Globus pallidus (tissue), 1 donor: ENCODE measurements around the gene CA10.

ENCODE experiments used
- DNase-seq: peaks from one replicate; pipeline ENCODE4 v3.0.0-alpha.2; 2015; ENCODE audit warnings: low spot score

Gene CA10

GRCh38 chr17:52158450-52159042, at the start of gene CA10:
Gene CA10, minus strand, starts transcription at chr17:52158714.
- no peak for DNase-seq

GRCh38 chr17:52207796-52208195, 49.3 kb upstream of the CA10 start:
- DNase-seq: no peak

GRCh38 chr17:52202520-52203080, 44.1 kb upstream of the CA10 start:
- no peak for DNase-seq

GRCh38 chr17:52201767-52202519, 43.4 kb upstream of the CA10 start:
- DNase-seq: no peak

GRCh38 chr17:52191491-52191890, 33.0 kb upstream of the CA10 start:
- no peak for DNase-seq

GRCh38 chr17:52181782-52182181, 23.3 kb upstream of the CA10 start:
- DNase-seq: no peak

- no peak for DNase-seq
These were observed 19.5 kb upstream of the CA10 start for GRCh38 chr17:52178012-52178411.

GRCh38 chr17:52170963-52171572, 12.6 kb upstream of the CA10 start:
- no peak for DNase-seq

- DNase-seq: no peak
These were observed 1.6 kb upstream of the CA10 start for GRCh38 chr17:52160136-52160567.

- DNase-seq: no peak
These were observed 977 bp upstream of the CA10 start for GRCh38 chr17:52159246-52160135.

- no peak for DNase-seq
These were observed 688 bp downstream of the CA10 start for GRCh38 chr17:52157603-52158449.

GRCh38 chr17:52156576-52157570, 1.6 kb downstream of the CA10 start:
- DNase-seq: no peak

- no peak for DNase-seq
These were observed 3.2 kb downstream of the CA10 start for GRCh38 chr17:52155301-52155700.

- no peak for DNase-seq
These were observed 4.0 kb downstream of the CA10 start for GRCh38 chr17:52154466-52154865.

- DNase-seq: no peak
These were observed 7.6 kb downstream of the CA10 start for GRCh38 chr17:52150935-52151334.

GRCh38 chr17:52149626-52150025, 8.9 kb downstream of the CA10 start:
- no peak for DNase-seq

- no peak for DNase-seq
These were observed 9.6 kb downstream of the CA10 start for GRCh38 chr17:52148969-52149351.

- DNase-seq: no peak
These were observed 10.1 kb downstream of the CA10 start for GRCh38 chr17:52148288-52148968.

- DNase-seq: no peak
These were observed 10.6 kb downstream of the CA10 start for GRCh38 chr17:52147872-52148271.
